Left ventricle myocardium inferior (tissue), 1 donor: ENCODE results near the gene MARCHF6. TPM values are rescaled to one million over a fixed set of nuclear protein-coding genes. Genes with fewer than 3 reads are reported as not detected.
"Not testable (repeated sequence)": the region's sequence is repeated elsewhere in the genome, so short reads cannot be mapped to it uniquely, and the experiment has no call there.

Experiments
- DNase-seq: peaks from one replicate; pipeline ENCODE4 v3.0.0-alpha.2; 2020
- H3K27ac ChIP-seq: fragments of 200-600 bp; replicated peaks from 2 replicates; pipeline ENCODE4 v1.8.0; 2021
- H3K27me3 ChIP-seq: fragments of 200-600 bp; 2 replicates; pipeline ENCODE4 v1.8.0; 2021; ENCODE audit warnings: low read depth
- H3K36me3 ChIP-seq: fragments of 200-600 bp; 2 replicates; pipeline ENCODE4 v1.8.0; 2021
- H3K4me1 ChIP-seq: fragments of 200-600 bp; 2 replicates; pipeline ENCODE4 v1.8.0; 2021
- H3K4me3 ChIP-seq: fragments of 200-600 bp; 2 replicates; pipeline ENCODE4 v1.8.0; 2021; ENCODE audit warnings: mild to moderate bottlenecking, moderate library complexity
- H3K9me3 ChIP-seq: fragments of 200-600 bp; replicated peaks from 2 replicates; pipeline ENCODE4 v1.8.0; 2021
- intact Hi-C: fragments of 100-400 bp; cut with micrococcal nuclease; formaldehyde crosslinking; loops from one replicate; pipeline ENCODE4 v1.11.0; 2022
- total RNA-seq: library from RNA; stranded (reverse); fragmentation: NEBNext Ultra II Directional; extraction: Animal tissue kit (Norgen Biotek cat#: 25700); gene quantifications from one replicate; pipeline ENCODE4 v1.2.1, GENCODE V29; 2021
- TF ChIP-seq, protein P1 (sequence below): fragments of 200-600 bp; IDR thresholded peaks from 2 replicates; pipeline ENCODE4 v1.8.0; 2021; ENCODE audit warnings: antibody characterized with exemption, mild to moderate bottlenecking, borderline replicate concordance
- donor health status: DM: no; HTN: yes; CAD: no; lungs with severe emphysema.

Gene MARCHF6
- total RNA-seq, 1 donor from 2014 or later = 162 TPM

DNA sequence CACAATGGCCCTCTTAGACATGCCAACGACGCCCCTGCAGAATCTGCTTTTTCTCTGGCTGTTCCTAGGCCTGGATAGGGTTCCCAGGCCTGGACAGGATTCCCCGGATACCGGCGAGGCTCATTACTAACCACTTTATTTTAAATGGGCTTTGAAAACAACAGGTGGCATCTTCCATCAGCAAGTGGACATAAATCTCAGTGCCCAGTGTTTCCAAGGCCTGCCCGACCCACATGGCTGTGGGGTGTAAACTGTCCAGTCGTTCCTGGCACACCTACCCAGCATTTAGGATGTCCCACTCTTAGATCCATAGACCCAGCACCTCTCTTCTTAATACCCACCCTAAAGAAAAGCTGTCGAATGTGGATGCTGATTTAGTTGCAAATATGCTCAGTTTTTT lies 46.7 kb upstream of the MARCHF6 start:
- no peaks in the 10 kb centered on the region for H3K27me3 ChIP-seq
- peak overlapping the region; percentile 86 for H3K27ac ChIP-seq
- H3K4me1 ChIP-seq = peaks cover 55% of the 10 kb centered on the region
- H3K36me3 ChIP-seq = no peaks in the 10 kb centered on the region
- TF ChIP-seq, protein P1, sequence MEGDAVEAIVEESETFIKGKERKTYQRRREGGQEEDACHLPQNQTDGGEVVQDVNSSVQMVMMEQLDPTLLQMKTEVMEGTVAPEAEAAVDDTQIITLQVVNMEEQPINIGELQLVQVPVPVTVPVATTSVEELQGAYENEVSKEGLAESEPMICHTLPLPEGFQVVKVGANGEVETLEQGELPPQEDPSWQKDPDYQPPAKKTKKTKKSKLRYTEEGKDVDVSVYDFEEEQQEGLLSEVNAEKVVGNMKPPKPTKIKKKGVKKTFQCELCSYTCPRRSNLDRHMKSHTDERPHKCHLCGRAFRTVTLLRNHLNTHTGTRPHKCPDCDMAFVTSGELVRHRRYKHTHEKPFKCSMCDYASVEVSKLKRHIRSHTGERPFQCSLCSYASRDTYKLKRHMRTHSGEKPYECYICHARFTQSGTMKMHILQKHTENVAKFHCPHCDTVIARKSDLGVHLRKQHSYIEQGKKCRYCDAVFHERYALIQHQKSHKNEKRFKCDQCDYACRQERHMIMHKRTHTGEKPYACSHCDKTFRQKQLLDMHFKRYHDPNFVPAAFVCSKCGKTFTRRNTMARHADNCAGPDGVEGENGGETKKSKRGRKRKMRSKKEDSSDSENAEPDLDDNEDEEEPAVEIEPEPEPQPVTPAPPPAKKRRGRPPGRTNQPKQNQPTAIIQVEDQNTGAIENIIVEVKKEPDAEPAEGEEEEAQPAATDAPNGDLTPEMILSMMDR = no peak
- peak overlapping the region; percentile 78 for H3K4me3 ChIP-seq
- H3K9me3 ChIP-seq = no peaks in the 10 kb centered on the region
- intact Hi-C loops = no loop called here
- DNase-seq = no peak

DNA sequence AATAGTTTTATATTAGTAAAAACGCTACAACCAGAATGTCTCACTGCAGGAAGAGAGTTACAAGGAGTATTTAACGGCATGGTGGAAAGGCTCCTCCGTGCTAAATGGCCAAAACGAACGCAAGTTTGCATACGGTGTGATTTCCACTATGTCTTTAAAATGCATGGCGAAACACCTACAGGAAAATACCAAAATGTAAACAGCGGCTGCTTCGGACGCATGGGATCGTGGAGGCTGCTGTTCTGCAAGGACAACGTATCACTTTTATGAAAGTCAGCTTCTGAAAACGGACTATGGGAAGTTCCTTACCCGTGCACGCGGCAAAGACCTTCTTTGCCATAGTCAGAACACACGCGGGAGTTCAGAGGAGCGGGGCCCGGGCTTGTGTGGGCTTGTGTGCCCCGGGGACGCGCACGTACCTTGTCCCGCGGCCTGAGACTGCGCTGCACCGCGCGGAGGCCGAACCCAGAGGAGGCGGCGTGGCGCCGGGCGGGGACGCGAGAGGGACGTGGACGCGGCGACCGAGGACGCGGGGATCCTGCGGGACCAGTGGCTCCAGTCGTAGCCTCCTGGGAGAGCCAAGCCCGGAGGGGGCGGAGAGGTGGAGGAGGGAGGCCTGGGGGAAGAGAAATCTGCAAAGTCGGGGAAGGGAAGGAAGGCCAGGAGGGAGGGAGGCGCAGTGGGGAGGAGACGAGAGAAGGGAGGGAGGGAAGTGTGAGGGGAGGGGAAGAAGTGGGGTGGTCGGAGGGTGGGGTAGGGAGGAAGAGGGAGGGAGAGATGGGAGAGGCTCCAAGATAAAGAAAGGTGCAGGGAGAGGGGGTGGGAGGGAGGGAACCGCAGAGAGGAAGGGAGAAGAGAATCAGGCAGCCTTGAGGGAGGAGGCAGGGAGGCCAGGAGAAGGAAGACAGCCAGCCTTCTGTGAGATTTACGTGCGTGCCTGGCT lies 46.0 kb upstream of the MARCHF6 start, which contains the start of gene CMBL:
Gene CMBL (minus strand): TSS at position 697 of the 943 bp plus-strand sequence. CDS start 17,140 bp downstream, outside the sequence.
- Histone ChIP-seq H3K9me3 (no peaks in the 10 kb centered on the region), H3K4me3 (peak within 1 kb of the TSS; percentile 78), H3K27ac (peak within 1 kb of the TSS; percentile 86), H3K27me3 (no peaks in the 10 kb centered on the region), H3K4me1 (peaks cover 50% of the 10 kb centered on the region), H3K36me3 (no peaks in the 10 kb centered on the region)
- intact Hi-C loops = no loop called here
- peak; percentile 62 for DNase-seq
- TF ChIP-seq, protein P1 = no peak

DNA sequence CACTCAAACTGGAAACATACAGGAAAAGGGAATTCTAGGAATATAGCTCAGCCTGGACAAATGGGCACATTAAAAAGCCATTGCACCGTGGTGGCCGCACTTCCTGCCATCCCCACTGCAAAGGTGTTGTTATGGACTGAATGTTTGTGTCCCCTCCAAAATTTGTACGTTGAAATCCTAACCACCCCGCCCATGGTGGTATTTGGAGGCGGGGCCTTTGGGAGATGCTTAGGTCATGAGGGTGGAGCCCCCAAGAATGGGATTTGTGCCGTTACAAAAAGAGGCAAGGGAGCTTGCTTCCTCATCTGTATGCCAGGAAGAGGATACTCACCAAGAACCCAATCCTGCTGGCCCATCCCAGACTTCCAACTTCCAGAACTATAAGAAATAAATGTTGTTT lies 44.7 kb upstream of the MARCHF6 start:
- H3K9me3 ChIP-seq = no peaks in the 10 kb centered on the region
- H3K27ac ChIP-seq = no peak overlapping the region
- DNase-seq = no peak
- TF ChIP-seq, protein P1 = no peak
- H3K36me3 ChIP-seq = no peaks in the 10 kb centered on the region
- intact Hi-C loops = no loop called here
- H3K4me3 ChIP-seq = no peak overlapping the region
- H3K27me3 ChIP-seq = no peaks in the 10 kb centered on the region
- H3K4me1 ChIP-seq = peaks cover 37% of the 10 kb centered on the region

DNA sequence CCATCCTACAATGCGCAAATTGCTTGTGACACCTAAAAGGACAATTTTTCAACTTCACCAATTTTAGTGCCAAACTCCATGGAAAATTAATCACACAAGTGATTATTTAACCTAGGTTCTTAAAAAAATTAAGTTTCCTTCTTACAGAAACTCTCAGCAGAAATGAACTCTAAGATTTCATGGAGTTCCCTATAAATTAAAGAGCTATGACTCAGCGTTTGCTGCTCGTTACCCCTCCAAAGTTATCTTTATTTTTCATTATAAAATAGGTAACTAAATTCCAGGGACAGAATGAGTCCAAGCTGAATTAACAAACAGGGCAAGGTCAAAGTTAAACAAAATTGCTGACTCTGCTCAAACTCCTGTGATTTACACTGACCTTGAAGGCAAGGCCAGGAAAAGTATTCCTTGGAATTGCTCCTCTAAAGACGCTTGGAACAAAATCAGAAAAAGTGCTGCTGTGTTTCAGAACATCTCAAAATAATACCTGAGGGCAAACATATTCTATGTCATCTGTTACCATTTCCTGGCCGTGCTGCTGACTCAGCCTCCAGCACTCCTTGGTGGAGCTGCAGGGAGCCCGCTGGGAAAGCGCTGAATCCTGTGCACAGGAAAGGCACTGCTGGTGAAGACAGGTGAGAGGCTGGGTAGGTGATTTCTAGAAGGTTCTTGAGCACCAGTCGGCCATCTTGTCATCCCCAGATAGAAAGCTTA lies 43.3 kb upstream of the MARCHF6 start:
- TF ChIP-seq, protein P1 = no peak
- Histone ChIP-seq H3K4me1 (peaks cover 24% of the 10 kb centered on the region), H3K9me3 (no peaks in the 10 kb centered on the region), H3K4me3 (no peak overlapping the region), H3K27me3 (no peaks in the 10 kb centered on the region), H3K36me3 (no peaks in the 10 kb centered on the region), H3K27ac (no peak overlapping the region)
- DNase-seq = no peak
- intact Hi-C loops = no loop called here

DNA sequence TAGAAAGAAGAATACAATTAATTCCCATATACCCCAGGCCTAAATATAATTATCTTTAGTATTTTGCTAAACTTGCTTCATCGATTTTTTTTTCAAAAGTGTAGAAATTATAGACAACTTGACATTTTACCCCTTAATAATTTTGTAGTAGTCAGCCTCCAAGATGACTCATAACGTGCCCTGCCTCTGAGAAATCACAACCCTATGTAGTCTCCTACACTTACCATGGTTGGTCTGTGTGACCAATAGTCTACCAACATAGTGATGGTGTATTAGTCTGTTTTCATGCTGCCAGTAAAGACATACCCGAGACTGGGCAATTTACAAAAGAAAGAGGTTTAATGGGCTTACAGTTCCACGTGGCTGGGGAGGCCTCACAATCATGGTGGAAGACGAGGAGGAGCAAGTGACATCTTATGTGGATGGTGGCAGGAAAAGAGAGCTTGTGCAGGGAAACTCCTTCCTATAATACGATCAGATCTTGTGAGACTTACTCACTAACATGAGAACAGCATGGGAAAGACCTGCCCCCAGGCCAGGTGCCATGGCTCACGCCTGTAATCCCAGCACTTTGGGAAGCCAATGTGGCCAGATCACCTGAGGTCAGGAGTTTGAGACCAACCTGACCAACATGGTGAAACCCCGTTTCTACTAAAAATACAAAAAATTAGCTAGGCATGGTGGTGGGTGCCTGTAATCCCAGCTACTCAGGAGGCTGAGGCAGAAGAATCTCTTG lies 42.5 kb upstream of the MARCHF6 start:
- H3K36me3 ChIP-seq, intact Hi-C loops, H3K27ac ChIP-seq: not testable (repeated sequence)

More for the DNA sequence above, 42.5 kb upstream of the MARCHF6 start:
- H3K4me3 ChIP-seq, H3K27me3 ChIP-seq, H3K9me3 ChIP-seq, DNase-seq: not testable (repeated sequence)
- peaks cover 18% of the 10 kb centered on the region for H3K4me1 ChIP-seq
